Endothelial cell of umbilical vein (primary cell): ENCODE measurements around the gene FYTTD1. TPM values are rescaled to one million over a fixed set of nuclear protein-coding genes. Genes with fewer than 3 reads are reported as not detected.

ENCODE experiments used
- BruUV-seq: library from RNA; stranded (reverse); fragments of 400-500 nt; replicated peaks from 2 replicates; lab custom pipeline; 2021; lab: Mats Ljungman, UMichigan
- CTCF ChIA-PET: fragments of 300-600, 350-600 bp; sonication (Branson Sonifier 250); formaldehyde crosslinking; loops from one replicate; lab custom pipeline; 2021; ENCODE audit warnings: antibody characterized with exemption, inconsistent platforms; lab: Charles Lee
- POLR2A ChIA-PET: fragments of 300-600, 350-600 bp; sonication (Branson Sonifier 250); formaldehyde crosslinking; loops from one replicate; lab custom pipeline; 2021; ENCODE audit warnings: antibody characterized with exemption, inconsistent platforms; lab: Charles Lee
- DNase-seq: peaks from one replicate; pipeline ENCODE4 v3.0.0-alpha.2; 2011; ENCODE audit warnings: low read depth, low spot score
- FAIRE-seq: peaks from 2 replicates; lab custom pipeline; 2011; peaks lifted over from hg19 to GRCh38; lab: Jason Lieb, UNC
- H2AFZ ChIP-seq: 2 replicates; pipeline ENCODE4 v1.6.0; 2012; ENCODE audit warnings: low read depth, low read length, control low read depth, inconsistent platforms
- H3K27ac ChIP-seq: 2 replicates; pipeline ENCODE4 v1.5.1; 2011; ENCODE audit warnings: low read depth, mild to moderate bottlenecking, control low read depth, low read length, moderate library complexity; ENCODE audit not compliant: insufficient read depth
- H3K27me3 ChIP-seq, 2 experiments: 2 replicates each; pipeline versions ENCODE4 v1.6.0 to v1.6.1; 2011; ENCODE audit warnings: low read length in 2 of 2, mixed read lengths in 1 of 2; ENCODE audit not compliant: control insufficient read depth in 2 of 2, insufficient read depth in 2 of 2
- H3K36me3 ChIP-seq, 2 experiments: 2 replicates in 1 of 2; 3 replicates in 1 of 2; pipeline ENCODE4 v1.5.1; 2011; ENCODE audit warnings: low read length in 2 of 2, mild to moderate bottlenecking in 1 of 2, moderate library complexity in 1 of 2; ENCODE audit not compliant: control insufficient read depth in 2 of 2, insufficient read depth in 2 of 2; ENCODE audit errors: extremely low read depth in 1 of 2
- H3K4me1 ChIP-seq: 3 replicates; pipeline ENCODE4 v1.5.1; 2011; ENCODE audit warnings: mild to moderate bottlenecking, low read length; ENCODE audit not compliant: control insufficient read depth, insufficient read depth; ENCODE audit errors: extremely low read depth
- H3K4me2 ChIP-seq: 2 replicates; pipeline ENCODE4 v1.6.1; 2011; ENCODE audit warnings: low read length, control low read depth, mixed read lengths; ENCODE audit not compliant: insufficient read depth
- H3K4me3 ChIP-seq, 3 experiments: fragments of 200-600 bp in 1 of 3; sonication (generic), shearing (Covaris generic) in 1 of 3; replicated peaks in 1 of 3; 2 replicates each; pipeline ENCODE4 v1.5.1; 2011 to 2016; ENCODE audit warnings: control low read depth in 3 of 3, low read length in 3 of 3, mild to moderate bottlenecking in 2 of 3, inconsistent platforms in 1 of 3, low read depth in 1 of 3, moderate library complexity in 1 of 3; ENCODE audit not compliant: insufficient read depth in 1 of 3
- H3K79me2 ChIP-seq: 2 replicates; pipeline ENCODE4 v1.6.0; 2012; ENCODE audit warnings: low read length, inconsistent platforms; ENCODE audit not compliant: control insufficient read depth, insufficient read depth
- H3K9ac ChIP-seq: replicated peaks from 2 replicates; pipeline ENCODE3; 2011; ENCODE audit warnings: low read length, control low read depth; ENCODE audit not compliant: insufficient read depth; ENCODE audit errors: extremely low read depth
- H3K9me1 ChIP-seq: replicated peaks from 3 replicates; pipeline ENCODE4 v1.6.0; 2011; ENCODE audit warnings: mild to moderate bottlenecking, low read length; ENCODE audit not compliant: control insufficient read depth, insufficient read depth; ENCODE audit errors: extremely low read depth
- H3K9me3 ChIP-seq: replicated peaks from 2 replicates; pipeline ENCODE4 v1.5.1; 2012; ENCODE audit warnings: low read length, inconsistent platforms; ENCODE audit not compliant: control insufficient read depth, insufficient read depth
- H4K20me1 ChIP-seq: replicated peaks from 2 replicates; pipeline ENCODE3; 2011; ENCODE audit warnings: mild to moderate bottlenecking, low read length; ENCODE audit not compliant: control insufficient read depth, insufficient read depth; ENCODE audit errors: extremely low read depth
- CTCF ChIP-seq, 2 donors: IDR thresholded peaks; 1 replicate in 1 of 2; 2 replicates in 1 of 2; pipeline ENCODE4 v1.5.1; 2011; ENCODE audit warnings: low read length in 2 of 2, mild to moderate bottlenecking in 2 of 2, moderate library complexity in 2 of 2, control low read depth in 1 of 2, inconsistent platforms in 1 of 2, low read depth in 1 of 2; ENCODE audit not compliant: insufficient read depth in 1 of 2; ENCODE audit errors: extremely low read depth in 1 of 2
- MYC ChIP-seq: IDR thresholded peaks from one replicate; pipeline ENCODE4 v1.6.1; 2011; ENCODE audit warnings: mild to moderate bottlenecking, low read depth, low read length
- dilution Hi-C: fragments of 300-500 bp; cut with MboI; formaldehyde crosslinking; loops from one replicate; pipeline ENCODE4 v1.15.0; 2019; ENCODE audit warnings: low sequenced_read_pairs; ENCODE audit not compliant: extremely low pct_ligation_motif_present
- intact Hi-C: fragments of 100-400 bp; cut with micrococcal nuclease; formaldehyde crosslinking; loops from one replicate; pipeline ENCODE4 v1.10.0; 2022
- polyA plus RNA-seq, 4 experiments: library from polyadenylated mRNA; depleted of rRNA in 3 of 4; stranded (reverse) in 3 of 4; unstranded in 1 of 4; fragments of >200 nt; gene quantifications; 2 replicates each; pipeline versions ENCODE4 v1.2.1 to v1.2.3, GENCODE V29; 2011 to 2012; ENCODE audit warnings: missing spikeins in 1 of 4
- total RNA-seq: library from RNA; stranded (reverse); gene quantifications from 2 replicates; pipeline ENCODE4 v1.2.3, GENCODE V29; 2021

Gene FYTTD1
- total and polyA plus RNA-seq, 2 donors (not counting 3 experiments of a cell fraction or from before 2014, with no cell fraction given): 8.9 to 52.3 TPM

- H3K9ac ChIP-seq: no peak overlapping the region
- H3K9me3 ChIP-seq: no peaks in the 10 kb centered on the region
- FAIRE-seq (peak; percentile 55), DNase-seq (peak; percentile 37)
- intact Hi-C loops (no loop called here), dilution Hi-C loops (no loop called here)
- H3K27ac ChIP-seq: no peak overlapping the region
- H3K27me3 ChIP-seq: no peaks in the 10 kb centered on the region
- H3K79me2 ChIP-seq: peaks cover 86% of the 10 kb centered on the region
- no peak overlapping the region for H3K4me2 ChIP-seq
- CTCF ChIA-PET: interaction anchor here (0.7 to 1.6 kb wide), 4 partner anchors 8 to 21 kb away, joined by 3 to 6 read pairs (median 4); no protein-coding TSS in a partner anchor
- no peaks in the 10 kb centered on the region for H3K36me3 ChIP-seq
- no peak overlapping the region for H3K4me3 ChIP-seq
- H3K9me1 ChIP-seq: no peaks in the 10 kb centered on the region
- TF ChIP-seq MYC (no peak), CTCF (IDR thresholded peaks at IDR 0.05; ENCODE audit: extremely low read depth in 1 of 2, insufficient read depth in 1 of 2, low read depth in 1 of 2, low read length in 2 of 2) (peak; percentile 21 to 23)
- BruUV-seq: no TSS peak
- POLR2A ChIA-PET: no interaction called here
- H2AFZ ChIP-seq: no peak overlapping the region
- peaks cover 24% of the 10 kb centered on the region for H4K20me1 ChIP-seq
- no peaks in the 10 kb centered on the region for H3K4me1 ChIP-seq
Measured at GRCh38 chr3:197801891-197802778, 52.5 kb downstream of the FYTTD1 start.
